HG03196 (cell line): ENCODE results near the gene GFRA1.

Source experiments
- ATAC-seq: cut with Tn5 transposase; IDR thresholded peaks from one replicate; pipeline ENCODE4 v1.9.1; 2021; ENCODE audit not compliant: unreplicated experiment

GFRA1 gene

DNA sequence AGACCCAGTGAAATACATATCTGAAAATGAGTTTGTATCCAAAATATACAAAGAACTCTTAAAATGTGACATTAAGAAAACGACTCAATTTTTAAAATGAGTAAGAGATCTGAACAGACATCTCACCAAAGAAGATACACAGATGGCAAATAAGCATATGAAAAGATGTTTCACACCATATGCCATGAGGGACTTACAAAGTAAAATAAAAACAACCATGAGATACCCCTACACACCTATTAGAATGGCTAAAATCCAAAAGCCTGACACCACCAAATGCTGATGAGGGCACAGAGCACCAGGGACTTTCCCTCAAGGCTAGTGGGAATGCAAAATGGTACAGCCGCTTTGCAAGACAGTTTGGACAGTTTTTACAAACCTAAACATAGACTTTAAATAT, 27.9 kb downstream of the GFRA1 start:
- ATAC-seq, result no peak

DNA sequence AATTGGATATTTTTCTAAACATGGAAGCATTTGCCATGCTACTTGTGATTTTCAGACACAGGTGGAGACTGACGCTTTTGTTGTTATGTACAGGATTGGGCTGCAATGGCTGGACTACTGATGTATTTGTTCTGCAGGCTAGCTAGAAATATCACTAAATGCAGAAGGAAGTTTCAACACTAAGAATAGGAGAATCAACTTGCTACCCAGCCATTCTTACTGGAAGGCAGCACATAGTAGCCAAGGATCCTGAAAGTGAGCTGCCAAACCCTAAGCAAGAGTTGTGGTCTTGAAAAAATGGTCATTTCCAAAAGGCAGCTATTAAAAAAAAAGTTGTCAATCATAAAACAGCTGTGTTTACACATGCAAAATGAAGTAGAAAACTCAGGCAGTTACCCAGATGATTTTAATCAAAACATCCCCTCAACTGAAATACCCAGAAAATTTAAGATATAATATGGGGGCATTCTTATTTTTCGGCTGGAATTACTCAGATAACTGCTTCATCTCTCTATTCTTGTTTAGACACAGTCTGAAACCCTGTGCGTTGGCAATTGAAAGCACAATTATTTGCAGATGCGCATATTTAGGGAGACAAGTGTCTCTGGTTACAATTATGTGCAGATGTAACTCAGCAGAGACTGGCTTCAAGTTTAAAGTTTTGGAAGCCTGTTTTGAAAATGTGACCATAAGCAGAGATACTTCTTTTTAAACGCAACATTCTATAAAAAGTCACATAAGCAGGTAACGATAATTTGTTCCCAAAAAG, 31.2 kb downstream of the GFRA1 start:
- ATAC-seq, result no peak

DNA sequence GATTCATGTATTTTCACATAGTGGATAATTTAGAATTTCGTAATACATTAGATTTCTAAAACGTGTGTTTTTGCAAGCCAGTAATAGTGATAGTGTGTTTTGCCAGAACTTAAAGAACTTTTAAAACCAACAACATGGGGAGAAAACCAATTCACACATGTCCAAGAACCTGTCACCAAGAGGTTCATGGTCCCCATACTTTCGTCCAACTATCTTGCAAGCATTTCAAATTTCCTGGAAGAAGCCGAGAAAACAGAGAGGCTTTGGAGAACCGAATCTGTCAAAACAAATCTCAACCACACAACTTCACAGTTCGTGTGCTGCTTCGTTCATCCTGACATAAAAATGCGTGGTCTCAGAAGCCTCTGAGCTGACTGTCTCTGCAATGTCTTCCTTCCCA, 31.9 kb downstream of the GFRA1 start:
- ATAC-seq, result no peak

DNA sequence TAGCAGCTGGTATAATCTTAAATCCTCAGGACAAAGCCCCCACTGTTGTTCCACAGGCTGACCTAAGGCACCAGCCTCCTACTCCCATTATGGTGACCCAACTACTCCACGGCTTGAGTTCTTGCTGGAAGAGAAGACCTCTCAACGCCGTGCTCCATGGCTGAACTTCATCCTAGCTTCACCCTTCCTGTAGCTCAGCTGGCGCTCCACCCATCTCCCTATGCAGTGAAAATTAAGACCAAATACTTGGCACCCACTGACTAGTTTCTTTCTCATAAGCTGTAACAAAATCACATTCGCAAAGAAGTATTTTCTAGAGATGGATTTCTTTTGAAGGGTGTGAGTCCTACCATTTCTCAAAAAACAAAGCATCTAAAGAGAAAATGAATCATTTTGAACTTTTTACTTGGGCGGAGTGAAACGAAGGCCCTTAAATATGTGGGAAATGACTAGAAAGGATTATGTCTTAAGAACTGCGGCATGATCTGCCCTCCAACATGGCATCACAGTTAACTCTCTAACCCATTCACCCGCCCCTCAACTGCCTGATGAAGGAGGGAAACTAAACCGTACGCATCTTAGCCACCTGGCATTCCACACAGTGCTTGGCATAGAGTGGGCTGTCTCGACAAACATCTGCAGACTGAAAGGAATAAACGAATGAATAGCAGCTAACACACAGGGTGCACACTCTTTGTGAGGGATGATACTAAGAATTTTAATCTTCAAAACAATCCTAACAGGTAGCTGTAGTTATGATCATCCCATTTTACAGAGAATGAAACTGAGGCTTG, 32.7 kb downstream of the GFRA1 start:
- ATAC-seq, result no peak

DNA sequence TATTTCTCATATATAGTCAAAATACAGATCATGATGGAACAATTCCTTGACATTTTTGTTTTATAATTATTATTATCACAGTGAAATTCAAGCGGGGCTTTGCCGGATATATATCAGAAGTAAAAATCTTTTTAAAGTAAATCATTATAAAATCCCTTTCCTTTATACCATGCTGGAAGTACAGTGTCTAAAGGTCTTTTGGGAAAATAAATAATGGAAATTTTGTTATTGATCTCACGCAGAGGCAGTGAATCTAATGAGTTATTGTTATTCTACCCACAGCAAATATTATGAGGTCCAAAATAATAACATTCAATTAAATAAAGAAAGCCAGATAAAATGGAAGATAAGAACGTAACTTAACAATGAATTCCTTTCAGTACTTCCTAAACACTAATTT, 33.8 kb downstream of the GFRA1 start:
- no peak for ATAC-seq

DNA sequence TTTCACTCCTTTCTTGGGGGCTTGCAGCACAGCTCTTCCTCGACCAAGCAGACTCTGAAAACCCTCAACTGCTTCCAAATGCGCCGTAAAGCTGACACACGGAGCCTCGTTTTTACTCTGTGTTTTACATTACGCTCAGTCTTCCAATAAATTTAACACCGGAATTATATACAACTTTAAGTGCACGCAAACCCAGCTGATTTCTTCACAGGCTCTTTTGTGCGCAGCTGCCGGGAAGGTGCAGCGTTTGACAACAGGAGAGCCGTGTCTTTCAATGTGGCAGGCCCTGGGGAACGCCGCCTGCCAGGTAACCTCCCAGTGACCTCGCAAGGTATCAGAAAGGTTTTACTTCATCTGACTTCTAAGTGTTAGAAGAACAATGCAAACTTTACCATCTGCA, 35.0 kb downstream of the GFRA1 start:
- no peak for ATAC-seq

DNA sequence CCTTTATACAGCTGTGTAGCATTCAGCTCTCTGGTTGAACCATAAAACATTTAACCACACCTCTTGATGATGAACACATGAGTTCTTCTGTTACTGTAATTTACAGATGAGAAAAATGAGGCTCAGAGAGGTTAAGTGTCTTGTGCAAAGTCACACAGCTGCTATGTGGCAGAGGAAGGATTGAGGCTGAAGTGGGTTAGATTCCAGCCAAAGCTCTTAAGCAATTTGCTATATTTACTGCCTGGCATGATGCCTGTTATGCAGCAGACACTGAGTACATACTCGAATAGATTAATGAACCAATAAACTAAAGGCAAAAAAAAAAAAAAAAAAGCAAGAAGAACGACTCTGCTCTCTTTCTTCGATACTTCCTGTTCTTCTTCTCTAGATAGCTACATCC, 35.7 kb downstream of the GFRA1 start:
- ATAC-seq, result no peak

DNA sequence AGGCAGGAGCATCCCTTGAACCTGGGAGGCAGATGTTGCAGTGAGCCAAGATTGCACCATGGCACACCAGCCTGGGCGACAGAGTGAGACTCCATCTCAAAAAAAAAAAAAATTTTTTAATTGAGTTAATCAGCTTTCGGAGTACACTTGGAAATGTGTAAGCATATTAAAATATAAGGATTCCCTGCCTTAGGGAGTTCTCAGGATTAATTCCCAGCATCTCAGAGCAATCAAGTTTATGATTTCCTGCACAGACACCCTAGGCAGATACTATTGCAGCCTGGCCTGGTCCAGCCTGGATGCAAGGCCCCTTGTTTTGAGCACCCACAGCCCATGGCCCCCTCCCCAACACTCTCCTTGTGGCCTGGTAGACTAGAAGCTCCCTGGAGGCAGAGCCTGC, 39.8 kb downstream of the GFRA1 start:
- no peak for ATAC-seq

DNA sequence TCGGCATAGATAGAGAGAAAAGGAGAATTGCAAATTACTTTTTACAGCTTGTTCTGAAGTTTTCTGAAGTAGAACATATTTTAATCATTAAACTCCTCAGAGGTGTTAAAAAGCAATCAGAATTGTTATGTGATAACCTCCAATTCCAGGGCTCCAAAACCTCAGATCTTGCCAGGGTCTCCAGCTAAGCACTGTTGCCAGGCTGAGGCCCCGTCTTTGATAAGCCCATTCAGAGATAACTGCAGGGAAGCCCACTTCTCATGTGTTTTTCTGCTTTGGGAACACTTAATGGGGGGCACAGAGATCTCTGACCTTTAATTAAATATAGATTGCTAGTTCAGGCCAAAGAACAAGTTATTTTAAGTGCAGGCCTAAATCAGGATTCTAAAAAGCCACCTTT, 40.4 kb downstream of the GFRA1 start:
- no peak for ATAC-seq

DNA sequence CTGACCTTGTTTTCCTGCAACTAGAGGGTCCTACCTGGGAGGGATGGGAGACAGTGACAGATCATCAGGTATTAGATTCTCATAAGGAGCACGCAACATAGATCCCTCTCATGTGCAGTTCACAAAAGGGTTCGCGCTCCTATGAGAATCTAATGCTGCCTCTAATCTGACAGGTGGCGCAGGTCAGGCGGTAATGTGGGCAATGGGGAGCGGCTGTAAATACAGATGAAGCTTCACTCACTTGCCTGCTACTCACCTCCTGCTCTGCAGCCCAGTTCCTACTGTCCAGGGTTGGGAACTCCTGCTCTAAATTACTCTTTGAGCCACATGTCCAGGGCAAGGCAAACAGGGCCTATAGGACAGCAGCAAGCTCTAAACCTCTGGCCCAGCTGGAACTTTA, 46.2 kb downstream of the GFRA1 start:
- ATAC-seq, result no peak

DNA sequence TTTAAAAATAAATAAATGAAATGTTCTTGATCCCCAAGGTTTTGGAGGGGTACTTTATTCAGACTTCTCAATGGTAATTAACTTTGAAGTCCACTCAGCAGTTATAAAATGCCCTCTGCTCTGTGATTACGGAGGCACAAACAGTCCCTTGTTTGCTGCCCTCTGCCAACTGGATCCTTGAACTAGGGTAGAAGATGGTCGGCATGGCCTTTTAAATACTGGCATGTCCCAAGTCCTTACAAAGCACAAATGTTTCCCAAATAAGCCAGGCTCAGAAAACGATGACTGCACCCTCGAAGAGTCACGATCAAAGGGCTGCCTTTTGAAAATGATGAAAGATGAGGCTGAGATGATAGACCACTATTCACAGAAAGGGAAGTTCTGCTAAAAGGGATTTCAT, 47.0 kb downstream of the GFRA1 start:
- no peak for ATAC-seq

DNA sequence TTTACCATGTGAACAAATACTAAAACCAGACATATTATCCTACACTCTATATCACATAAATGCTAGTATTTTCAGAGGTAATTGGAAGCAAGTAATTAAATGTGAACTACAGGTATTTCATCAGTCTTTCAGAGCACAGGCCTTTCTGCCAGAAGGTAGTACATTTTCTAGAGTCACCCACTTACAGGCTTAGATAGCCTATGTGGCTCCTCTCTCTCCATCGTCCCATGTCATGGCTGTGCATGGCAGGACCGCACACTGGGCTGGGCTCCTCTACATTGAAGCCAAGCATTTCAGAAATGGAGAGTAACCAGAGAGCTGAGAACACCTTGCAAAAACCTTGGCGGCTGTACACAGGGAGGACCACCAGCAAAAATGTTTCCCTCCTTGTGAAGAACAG, 49.7 kb downstream of the GFRA1 start:
- no peak for ATAC-seq

DNA sequence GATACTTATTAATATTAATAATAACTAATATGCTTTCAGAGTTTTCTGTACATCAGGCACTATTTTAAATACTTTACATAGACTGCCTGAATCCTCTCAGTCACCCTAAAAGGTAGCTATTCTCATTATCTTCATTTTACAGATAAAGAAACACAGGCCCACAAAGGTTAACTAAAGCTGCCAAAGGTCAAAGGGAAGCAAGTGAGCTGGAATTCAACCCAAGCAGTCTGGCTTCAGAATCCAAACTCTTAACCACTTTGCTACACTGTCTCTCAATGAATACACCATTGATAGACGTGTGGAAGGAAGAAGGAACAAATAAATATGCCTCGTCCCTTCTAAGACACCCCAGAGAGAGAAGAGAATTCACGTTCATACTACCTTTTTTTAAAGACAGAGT, 52.0 kb downstream of the GFRA1 start:
- ATAC-seq, result no peak

DNA sequence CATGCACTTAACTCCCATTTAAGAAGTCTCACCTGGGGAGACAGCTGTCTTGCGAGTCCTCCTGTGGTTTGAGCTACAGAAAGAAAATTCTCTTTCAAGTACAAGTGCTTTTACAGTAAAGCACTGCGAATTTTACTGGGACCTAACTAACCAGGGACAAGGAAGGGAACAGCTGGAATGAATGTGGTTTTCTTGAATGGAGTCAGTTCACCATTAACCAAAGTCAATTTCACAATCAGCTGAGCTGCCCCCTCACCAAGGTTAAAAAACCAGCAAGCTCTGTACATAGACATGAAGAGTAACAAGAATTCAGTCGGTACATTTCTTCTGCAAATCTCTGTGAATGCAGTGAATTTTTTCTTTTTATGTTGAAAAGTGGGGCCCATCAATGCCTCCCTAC, 56.3 kb downstream of the GFRA1 start:
- no peak for ATAC-seq

DNA sequence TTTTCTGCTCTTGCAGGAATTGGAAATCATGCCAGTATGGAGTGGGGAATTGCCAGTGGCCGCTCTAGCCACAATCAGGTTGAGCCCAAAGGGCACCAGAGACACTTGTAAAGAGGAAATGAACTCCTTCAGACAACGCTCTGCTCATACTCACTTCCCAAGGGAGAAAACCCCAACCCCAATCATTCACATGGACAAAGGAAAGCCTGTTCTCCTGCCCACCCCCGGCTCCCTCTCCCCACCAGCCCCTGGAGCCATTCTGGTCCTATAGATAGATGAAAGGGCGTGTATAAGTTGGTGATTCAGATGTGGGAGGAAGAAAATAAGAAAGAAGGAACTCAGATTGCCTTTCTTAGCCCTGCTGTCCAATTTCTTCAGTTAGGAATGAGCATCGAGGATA, 57.4 kb downstream of the GFRA1 start:
- ATAC-seq, result no peak

DNA sequence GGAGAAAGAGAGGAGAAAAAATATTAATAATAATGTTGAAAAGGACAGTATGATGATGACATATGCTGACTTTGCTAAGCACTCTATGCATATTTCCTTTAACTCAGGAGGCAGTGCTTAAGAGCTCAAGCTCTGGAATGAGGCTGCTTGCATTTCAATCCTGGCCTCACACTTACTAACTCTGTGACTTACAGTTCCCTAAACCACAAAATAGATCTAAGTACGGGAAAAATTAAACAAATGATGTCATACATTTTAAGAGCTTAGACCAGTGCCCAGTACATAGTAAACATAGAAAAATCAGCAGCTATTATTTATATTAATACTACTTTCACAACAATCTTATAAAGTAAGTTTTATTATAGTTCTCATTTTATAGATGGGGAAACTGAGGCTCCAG, 61.3 kb downstream of the GFRA1 start:
- ATAC-seq, result no peak

DNA sequence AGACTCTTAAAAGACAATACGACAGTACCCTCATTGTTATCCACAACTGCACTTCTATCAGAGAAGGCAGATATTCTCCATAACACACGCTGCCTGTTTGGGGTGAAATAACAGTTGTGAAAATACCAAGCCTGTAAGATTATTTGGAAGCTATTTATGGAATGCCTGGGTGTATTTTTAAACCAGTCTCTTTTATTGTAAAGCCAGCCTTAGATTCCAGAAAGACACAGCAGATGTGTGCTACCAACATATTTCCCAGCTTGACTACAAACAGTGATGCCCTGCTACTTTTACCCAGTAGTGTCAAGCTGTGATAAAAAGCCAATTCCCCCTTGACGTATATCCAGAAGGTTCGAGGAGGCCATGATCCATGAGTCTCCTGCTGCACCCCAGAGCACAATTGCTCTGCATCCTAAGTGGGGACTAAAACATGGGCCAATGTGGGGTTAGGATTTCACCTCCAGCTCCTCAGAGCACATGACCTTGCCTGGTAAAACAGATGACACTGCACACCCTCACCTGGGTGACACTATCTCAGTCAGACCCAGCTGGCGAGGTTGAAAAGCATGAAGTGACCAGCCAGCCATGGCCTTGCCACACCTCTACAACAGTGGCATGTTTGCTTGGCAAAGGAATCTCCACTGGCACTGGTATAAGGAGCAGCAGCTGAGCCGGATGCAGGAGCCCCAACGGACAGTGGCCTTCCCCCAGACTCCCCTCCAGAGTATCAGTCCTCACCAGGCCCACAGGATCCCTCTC, 62.2 kb downstream of the GFRA1 start:
- no peak for ATAC-seq

DNA sequence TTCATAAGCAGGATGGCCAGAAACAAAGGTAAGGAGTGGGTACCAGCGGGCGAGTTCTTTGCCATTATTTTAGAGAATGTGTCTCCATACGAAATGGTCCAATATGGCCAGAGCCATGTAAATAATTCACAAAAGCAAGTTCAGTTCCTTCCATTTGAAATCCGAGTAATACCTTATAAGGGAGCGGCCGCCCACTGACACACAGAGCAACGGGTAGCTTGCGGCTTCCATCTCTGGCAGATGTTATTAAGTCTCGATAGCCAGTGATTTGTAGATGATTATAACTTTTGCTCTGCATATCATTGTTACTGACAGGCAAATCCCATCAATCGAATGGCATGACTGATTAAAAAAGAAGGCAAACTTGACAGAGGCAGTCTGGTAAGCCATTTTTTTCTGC, 63.2 kb downstream of the GFRA1 start:
- ATAC-seq, result no peak

DNA sequence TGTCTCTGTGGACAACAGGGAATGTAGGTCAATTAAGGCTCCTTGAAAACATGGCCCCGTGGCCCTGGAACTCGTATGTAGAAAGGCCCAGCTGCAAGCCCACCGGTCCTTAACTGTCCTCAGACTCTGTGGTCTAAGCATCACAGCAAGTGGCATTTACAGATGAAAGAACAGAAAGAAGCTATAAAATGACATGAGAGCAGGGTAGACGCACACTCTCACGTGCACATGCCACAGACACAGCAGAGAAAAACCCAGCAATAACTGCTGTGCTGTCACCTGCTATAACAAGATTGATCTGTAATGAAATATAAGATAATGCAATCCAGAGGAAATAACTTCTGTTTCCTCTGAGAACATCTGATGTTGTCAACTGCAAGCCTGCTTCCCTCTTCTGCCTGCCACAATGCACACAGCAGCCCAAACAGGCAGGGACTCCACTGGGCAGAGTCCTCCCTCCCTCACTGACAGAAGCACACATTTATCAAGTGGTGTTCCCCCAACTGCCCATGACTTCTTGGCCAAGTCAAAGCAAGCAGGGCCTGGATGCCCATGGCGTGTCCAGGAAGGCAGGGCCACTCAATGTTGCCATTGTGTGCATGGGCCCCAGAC, 63.9 kb downstream of the GFRA1 start:
- ATAC-seq, result no peak

DNA sequence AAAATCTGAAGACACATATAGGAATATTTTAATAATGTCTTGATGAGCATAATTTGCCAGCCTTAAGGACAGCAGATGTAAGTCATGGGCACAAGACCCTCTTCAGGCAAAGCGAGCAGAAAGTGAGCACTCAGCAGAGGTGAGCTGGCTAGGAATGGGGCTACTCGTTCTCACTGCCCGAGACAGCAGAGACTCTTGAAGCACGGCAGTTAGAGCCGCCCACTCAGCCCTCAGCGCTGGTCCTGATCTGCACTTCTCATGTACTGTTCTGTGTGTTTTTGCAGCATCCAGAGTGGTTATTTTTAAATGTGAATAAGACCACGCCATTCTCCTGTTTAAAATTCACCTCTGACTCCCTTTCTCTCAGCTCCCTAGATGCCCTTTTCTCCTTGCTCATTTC, 65.3 kb downstream of the GFRA1 start:
- ATAC-seq, result no peak

DNA sequence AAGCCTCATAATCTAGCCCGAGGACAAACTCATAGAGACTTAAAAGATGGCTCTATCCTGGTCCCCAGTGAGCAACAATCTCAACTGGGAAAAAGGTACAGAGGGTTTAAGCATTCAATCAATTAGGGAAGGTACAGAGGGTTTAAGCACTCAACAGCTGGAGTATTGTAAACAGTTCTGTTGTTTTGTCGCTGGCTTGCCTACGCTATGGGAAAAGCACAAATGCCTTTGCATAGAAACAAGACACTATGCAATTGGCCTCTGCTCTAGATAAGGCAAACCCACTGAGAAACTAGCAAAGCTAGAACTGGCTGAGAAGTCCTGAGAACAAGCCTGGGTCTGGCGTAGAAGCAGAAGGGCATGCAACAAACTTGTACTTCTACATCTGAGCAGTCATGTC, 69.3 kb downstream of the GFRA1 start:
- ATAC-seq, result no peak
